Transverse colon (tissue), 4 donors: ENCODE measurements around the gene USP11. TPM values are rescaled to one million over a fixed set of nuclear protein-coding genes. Genes with fewer than 3 reads are reported as not detected.

Experiments used
- DNase-seq: peaks from one replicate; pipeline ENCODE4 v3.0.0-alpha.2; 2019
- H3K27ac ChIP-seq, 4 donors: fragments of 200-600 bp; sonication (generic); 2 replicates each; pipeline ENCODE4 v1.5.1; 2016 to 2018; ENCODE audit warnings: inconsistent platforms in 4 of 4
- H3K27me3 ChIP-seq: fragments of 200-600 bp; sonication (generic); 2 replicates; pipeline ENCODE4 v1.5.1; 2017; ENCODE audit warnings: inconsistent platforms
- H3K36me3 ChIP-seq, 4 donors: fragments of 200-600 bp; sonication (generic); 2 replicates each; pipeline ENCODE4 v1.5.1; 2017 to 2019; ENCODE audit warnings: inconsistent platforms in 4 of 4
- H3K4me1 ChIP-seq, 4 donors: fragments of 200-600 bp; sonication (generic); 2 replicates each; pipeline ENCODE4 v1.5.1; 2017 to 2020; ENCODE audit warnings: inconsistent platforms in 4 of 4
- H3K4me3 ChIP-seq, 4 donors: fragments of 200-600 bp; sonication (generic); 1 replicate in 1 of 4; 2 replicates in 3 of 4; pipeline versions ENCODE4 v1.5.1 to v1.6.1; 2017 to 2019; ENCODE audit warnings: inconsistent platforms in 4 of 4
- H3K9me3 ChIP-seq, 2 donors: fragments of 200-600 bp; sonication (generic); 2 replicates each; pipeline ENCODE4 v1.5.1; 2017 to 2019; ENCODE audit warnings: inconsistent platforms in 2 of 2
- CTCF ChIP-seq, 5 experiments: fragments of 200-600 bp in 3 of 5; fragments of 450-650 bp in 2 of 5; sonication (generic) in 3 of 5; IDR thresholded peaks; 1 replicate in 2 of 5; 2 replicates in 3 of 5; pipeline ENCODE4 v1.5.1; 2016 to 2017; ENCODE audit warnings: antibody characterized with exemption in 5 of 5, inconsistent platforms in 3 of 5, mild to moderate bottlenecking in 2 of 5, moderate library complexity in 1 of 5
- EP300 ChIP-seq: sonication (generic); formaldehyde crosslinking; IDR thresholded peaks from one replicate; pipeline ENCODE4 v1.6.1; 2017; ENCODE audit warnings: antibody characterized with exemption, low read depth
- POLR2A ChIP-seq: fragments of 450-650 bp; IDR thresholded peaks from one replicate; pipeline ENCODE4 v1.6.1; 2016; ENCODE audit warnings: antibody characterized with exemption, mild to moderate bottlenecking, moderate library complexity
- POLR2AphosphoS5 ChIP-seq, 3 donors: sonication (generic); formaldehyde crosslinking; IDR thresholded peaks; one replicate each; pipeline ENCODE4 v1.6.1; 2016; ENCODE audit warnings: antibody characterized with exemption in 3 of 3
- WGBS, 2 donors: methylation state at CpG; one replicate each; pipeline ENCODE4 v1.1.5; 2018; ENCODE audit warnings: low coverage in 1 of 2; 5-methylcytosine and 5-hydroxymethylcytosine counted together
- in situ Hi-C, 4 donors: fragments of 200-750 bp; cut with MboI; loops; one replicate each; pipeline versions ENCODE4 v1.15.0 to v1.15.1; 2017; ENCODE audit warnings: low sequenced_read_pairs in 3 of 4, low pct_ligation_motif_present in 1 of 4, low pct_unique_long_range_greater_than_20kb in 1 of 4
- intact Hi-C: fragments of 100-400 bp; cut with DNase I; formaldehyde crosslinking; loops from one replicate; pipeline ENCODE4 v1.15.1; 2023; ENCODE audit warnings: low total_unique reads
- total RNA-seq, 4 donors: library from RNA; depleted of rRNA; stranded (reverse); fragments of >200 nt; gene quantifications; one replicate each; pipeline ENCODE4 v1.1.0, GENCODE V29; 2016

USP11 gene
- total RNA-seq, 4 donors from 2014 or later: 5.0 to 45.3 (median 22.3) TPM

GRCh38 chrX:47226531-47227333 is 6.1 kb upstream of the USP11 start:
- in situ Hi-C loops (no loop called here), intact Hi-C loops (no loop called here)
- no peak for DNase-seq
- H3K27ac ChIP-seq: no peak overlapping the region
- WGBS, 2 donors: 94% methylated on average over 19 of the region's 19 CpGs; no CpG with 5 or more reads in 1 of the 2 donors
- H3K36me3 ChIP-seq: peaks cover 0 to 14% (median 0%) of the 10 kb centered on the region in 4 donors
- TF ChIP-seq CTCF (IDR thresholded peaks at IDR 0.05) (no peak), EP300 (no peak), POLR2AphosphoS5 (IDR thresholded peaks at IDR 0.05) (no peak), POLR2A (no peak)
- H3K4me1 ChIP-seq: no peaks in the 10 kb centered on the region
- H3K4me3 ChIP-seq: no peak overlapping the region
- H3K9me3 ChIP-seq: no peaks in the 10 kb centered on the region
- no peaks in the 10 kb centered on the region for H3K27me3 ChIP-seq

GRCh38 chrX:47227334-47227583 is 5.5 kb upstream of the USP11 start:
- in situ Hi-C loops (no loop called here), intact Hi-C loops (no loop called here)
- Histone ChIP-seq H3K36me3 (peaks cover 0 to 14% (median 0%) of the 10 kb centered on the region in 4 donors), H3K4me3 (no peak overlapping the region), H3K9me3 (no peaks in the 10 kb centered on the region), H3K4me1 (peaks cover 0 to 1% (median under 1%) of the 10 kb centered on the region in 4 donors), H3K27ac (no peak overlapping the region), H3K27me3 (no peaks in the 10 kb centered on the region)
- WGBS, 2 donors: 92% methylated on average over 9 of the region's 9 CpGs; no CpG with 5 or more reads in 1 of the 2 donors
- no peak for TF ChIP-seq CTCF (IDR thresholded peaks at IDR 0.05)
- no peak for TF ChIP-seq POLR2AphosphoS5 (IDR thresholded peaks at IDR 0.05)
- TF ChIP-seq EP300: no peak
- no peak for TF ChIP-seq POLR2A
- DNase-seq: no peak

GRCh38 chrX:47228550-47229270 is 4.1 kb upstream of the USP11 start:
- peaks cover 0 to 10% (median 0%) of the 10 kb centered on the region in 4 donors for H3K36me3 ChIP-seq
- in situ Hi-C loops: no loop called here

More at GRCh38 chrX:47228550-47229270, 4.1 kb upstream of the USP11 start:
- H3K27ac ChIP-seq: no peak overlapping the region
- intact Hi-C loops: no loop called here
- H3K9me3 ChIP-seq: no peaks in the 10 kb centered on the region
- DNase-seq: no peak
- peaks cover 0 to 6% (median 4%) of the 10 kb centered on the region in 4 donors for H3K4me1 ChIP-seq
- TF ChIP-seq CTCF (IDR thresholded peaks at IDR 0.05): no peak
- no peak for TF ChIP-seq POLR2AphosphoS5 (IDR thresholded peaks at IDR 0.05)
- TF ChIP-seq EP300: no peak
- TF ChIP-seq POLR2A: no peak
- WGBS, 2 donors: 96% methylated on average over 12 of the region's 12 CpGs; no CpG with 5 or more reads in 1 of the 2 donors
- no peaks in the 10 kb centered on the region for H3K27me3 ChIP-seq
- H3K4me3 ChIP-seq: no peak overlapping the region
